Measurements from ENCODE around the gene ABI3. TPM values are rescaled to one million over a fixed set of nuclear protein-coding genes. Genes with fewer than 3 reads are reported as not detected.
"Not testable (repeated sequence)": the region's sequence is repeated elsewhere in the genome, so short reads cannot be mapped to it uniquely, and the experiment has no call there.

Gene ABI3
- total RNA-seq, 6 donors from 2014 or later: 8.5 to 38.4 (median 27.3) TPM

DNA sequence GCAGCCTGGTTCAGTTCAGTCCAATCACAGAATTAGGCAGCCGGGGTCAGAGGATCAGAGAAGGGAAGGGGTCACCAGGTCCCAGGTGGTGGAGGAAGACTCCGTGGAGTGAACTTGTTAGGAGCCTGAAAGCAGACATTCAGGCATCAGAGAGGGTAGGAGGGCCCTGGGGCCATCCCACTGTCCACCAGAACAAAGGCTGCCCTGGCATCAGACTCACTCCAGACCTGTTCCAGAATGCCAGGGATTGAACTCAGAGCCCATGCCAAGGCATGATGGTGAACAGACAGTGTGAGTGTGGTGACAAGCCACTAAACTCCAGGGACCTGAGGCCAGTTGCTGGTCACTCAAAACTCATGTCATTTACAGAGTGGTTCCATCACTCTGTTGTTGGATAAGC, 40.3 kb upstream of the ABI3 start:
- Histone ChIP-seq H3K36me3 (no peaks in the 10 kb centered on the region), H3K9me3 (peaks cover 2 to 8% (median 6%) of the 10 kb centered on the region in 4 donors), H3K4me1 (no peaks in the 10 kb centered on the region), H3K27me3 (no peaks in the 10 kb centered on the region), H3K27ac (no peak overlapping the region), H3K4me3 (no peak overlapping the region)
- WGBS, 2 donors: 79 to 81% methylated on average over 2 of the region's 2 CpGs
- TF ChIP-seq, protein P1, sequence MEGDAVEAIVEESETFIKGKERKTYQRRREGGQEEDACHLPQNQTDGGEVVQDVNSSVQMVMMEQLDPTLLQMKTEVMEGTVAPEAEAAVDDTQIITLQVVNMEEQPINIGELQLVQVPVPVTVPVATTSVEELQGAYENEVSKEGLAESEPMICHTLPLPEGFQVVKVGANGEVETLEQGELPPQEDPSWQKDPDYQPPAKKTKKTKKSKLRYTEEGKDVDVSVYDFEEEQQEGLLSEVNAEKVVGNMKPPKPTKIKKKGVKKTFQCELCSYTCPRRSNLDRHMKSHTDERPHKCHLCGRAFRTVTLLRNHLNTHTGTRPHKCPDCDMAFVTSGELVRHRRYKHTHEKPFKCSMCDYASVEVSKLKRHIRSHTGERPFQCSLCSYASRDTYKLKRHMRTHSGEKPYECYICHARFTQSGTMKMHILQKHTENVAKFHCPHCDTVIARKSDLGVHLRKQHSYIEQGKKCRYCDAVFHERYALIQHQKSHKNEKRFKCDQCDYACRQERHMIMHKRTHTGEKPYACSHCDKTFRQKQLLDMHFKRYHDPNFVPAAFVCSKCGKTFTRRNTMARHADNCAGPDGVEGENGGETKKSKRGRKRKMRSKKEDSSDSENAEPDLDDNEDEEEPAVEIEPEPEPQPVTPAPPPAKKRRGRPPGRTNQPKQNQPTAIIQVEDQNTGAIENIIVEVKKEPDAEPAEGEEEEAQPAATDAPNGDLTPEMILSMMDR (IDR thresholded peaks at IDR 0.05): no peak
- no peak for TF ChIP-seq POLR2A (IDR thresholded peaks at IDR 0.05)
- no peak for TF ChIP-seq POLR2AphosphoS5 (IDR thresholded peaks at IDR 0.05)
- no peak for TF ChIP-seq EP300 (IDR thresholded peaks at IDR 0.05)
- DNase-seq: no peak
- ATAC-seq (ENCODE audit: low FRiP score in 2 of 2): peak in 1 of 2 donors; percentile 57

GRCh38 chr17:49170711-49171110, 39.8 kb upstream of the ABI3 start:
- ATAC-seq (ENCODE audit: low FRiP score in 2 of 2); H3K4me3 ChIP-seq; H3K27ac ChIP-seq; H3K27me3 ChIP-seq; H3K4me1 ChIP-seq; DNase-seq; H3K36me3 ChIP-seq: not testable (repeated sequence)
- WGBS, 2 donors: 73 to 76% methylated on average over 3 of the region's 3 CpGs
- peaks cover 7 to 13% (median 10%) of the 10 kb centered on the region in 4 donors for H3K9me3 ChIP-seq

GRCh38 chr17:49175978-49176377, 34.5 kb upstream of the ABI3 start:
- H3K27ac ChIP-seq; H3K4me1 ChIP-seq; DNase-seq; H3K4me3 ChIP-seq; H3K27me3 ChIP-seq; ATAC-seq (ENCODE audit: low FRiP score in 2 of 2); H3K36me3 ChIP-seq: not testable (repeated sequence)
- WGBS, 2 donors: 88 to 92% methylated on average over 11 of the region's 11 CpGs
- peaks cover 17 to 32% (median 27%) of the 10 kb centered on the region in 4 donors for H3K9me3 ChIP-seq

DNA sequence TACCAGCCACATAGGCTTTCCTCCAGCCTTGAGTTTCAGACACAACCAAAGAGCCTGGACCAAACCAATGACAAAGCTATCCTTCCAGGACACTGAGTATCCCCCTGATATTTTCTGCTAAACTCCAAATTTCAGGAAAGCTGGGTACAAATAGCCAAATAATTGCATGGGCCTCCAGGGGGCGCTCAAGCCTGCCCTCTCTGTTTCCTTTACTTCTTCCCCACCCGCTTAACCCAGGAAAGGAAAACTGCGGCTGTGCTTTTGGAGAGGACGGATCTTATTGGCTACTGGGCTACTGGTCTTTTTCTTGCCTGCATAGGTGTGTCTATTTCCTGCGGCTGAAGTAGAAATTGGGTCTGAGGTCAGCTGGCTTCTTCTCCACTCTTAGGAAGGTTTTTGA, 30.2 kb upstream of the ABI3 start:
- 13 to 18% methylated on average over 5 of the region's 5 CpGs for WGBS, 2 donors

GRCh38 chr17:49180998-49181635, 29.4 kb upstream of the ABI3 start:
- TF ChIP-seq, protein P1 (IDR thresholded peaks at IDR 0.05): no peak
- no peak for TF ChIP-seq EP300 (IDR thresholded peaks at IDR 0.05)
- TF ChIP-seq POLR2A (IDR thresholded peaks at IDR 0.05): no peak
- no peak for TF ChIP-seq POLR2AphosphoS5 (IDR thresholded peaks at IDR 0.05)
- WGBS, 2 donors: 74 to 84% methylated on average over 6 of the region's 6 CpGs

More for the DNA sequence above, 30.2 kb upstream of the ABI3 start:
- H3K27me3 ChIP-seq: no peaks in the 10 kb centered on the region
- H3K36me3 ChIP-seq: no peaks in the 10 kb centered on the region
- peaks cover 14 to 25% (median 21%) of the 10 kb centered on the region in 4 donors for H3K9me3 ChIP-seq
- no peaks in the 10 kb centered on the region for H3K4me1 ChIP-seq
- DNase-seq (peak in 1 of 2 donors; percentile 69), ATAC-seq (ENCODE audit: low FRiP score in 2 of 2) (peak; percentile 67 to 90)
- no peak overlapping the region for H3K4me3 ChIP-seq
- H3K27ac ChIP-seq: no peak overlapping the region
- TF ChIP-seq, protein P1 (IDR thresholded peaks at IDR 0.05): peak; percentile 66 to 86 (median 74)
- TF ChIP-seq POLR2A (IDR thresholded peaks at IDR 0.05) (no peak), EP300 (IDR thresholded peaks at IDR 0.05) (no peak), POLR2AphosphoS5 (IDR thresholded peaks at IDR 0.05) (no peak)

DNA sequence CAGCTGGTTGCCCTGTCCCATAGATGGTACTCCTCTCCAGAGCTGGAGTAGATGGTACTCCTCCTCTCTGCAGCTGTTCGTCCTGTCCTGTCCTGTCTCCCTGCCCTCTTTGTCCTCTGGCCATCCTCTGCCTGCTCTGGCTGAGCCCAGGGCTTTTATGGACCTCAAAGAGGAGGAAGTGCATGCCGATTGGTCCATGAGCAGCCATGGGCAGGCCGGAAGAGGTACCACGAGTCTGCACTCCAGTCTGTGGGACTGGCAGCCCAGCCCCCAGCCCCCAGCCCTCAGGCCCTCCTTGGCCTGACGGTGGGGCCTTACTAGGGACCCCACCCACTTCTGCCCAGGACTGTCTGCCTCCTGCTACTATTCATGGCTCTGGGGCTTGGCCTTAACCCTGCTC, 27.2 kb upstream of the ABI3 start:
- ATAC-seq (ENCODE audit: low FRiP score in 2 of 2): no peak
- Histone ChIP-seq H3K9me3 (peaks cover 0 to 6% (median 1%) of the 10 kb centered on the region in 4 donors), H3K27ac (no peak overlapping the region), H3K4me1 (no peaks in the 10 kb centered on the region), H3K36me3 (no peaks in the 10 kb centered on the region), H3K27me3 (no peaks in the 10 kb centered on the region), H3K4me3 (no peak overlapping the region)
- DNase-seq: peak in 1 of 2 donors; percentile 21
- WGBS, 2 donors: 90 to 94% methylated on average over 2 to 5 of the region's 5 CpGs
- TF ChIP-seq EP300 (IDR thresholded peaks at IDR 0.05): no peak
- TF ChIP-seq POLR2AphosphoS5 (IDR thresholded peaks at IDR 0.05): no peak
- TF ChIP-seq POLR2A (IDR thresholded peaks at IDR 0.05): no peak
- TF ChIP-seq, protein P1 (IDR thresholded peaks at IDR 0.05): no peak

More at GRCh38 chr17:49180998-49181635, 29.4 kb upstream of the ABI3 start:
- H3K27me3 ChIP-seq: no peaks in the 10 kb centered on the region
- no peak for DNase-seq
- ATAC-seq (ENCODE audit: low FRiP score in 2 of 2): no peak
- H3K27ac ChIP-seq: no peak overlapping the region
- no peaks in the 10 kb centered on the region for H3K36me3 ChIP-seq
- no peak overlapping the region for H3K4me3 ChIP-seq
- H3K4me1 ChIP-seq: no peaks in the 10 kb centered on the region
- H3K9me3 ChIP-seq: peaks cover 6 to 21% (median 14%) of the 10 kb centered on the region in 4 donors
